GM19035 (cell line): ENCODE measurements around the gene NPIPB8.
"Not testable (repeated sequence)": the region's sequence is repeated elsewhere in the genome, so short reads cannot be mapped to it uniquely, and the experiment has no call there.

Experiments used
- ATAC-seq: cut with Tn5 transposase; IDR thresholded peaks from one replicate; pipeline ENCODE4 v1.9.1; 2021; ENCODE audit not compliant: unreplicated experiment

The NPIPB8 gene

GRCh38 chr16:28637765-28638164 is at the start of gene NPIPB8:
Gene NPIPB8 (plus strand): TSS chr16:28638065. CDS start chr16:28638361, 296 bp downstream.
- ATAC-seq, result not testable (repeated sequence)

- ATAC-seq, result no peak
Measured at GRCh38 chr16:28589069-28589468, 48.8 kb upstream of the NPIPB8 start.

- ATAC-seq, result no peak
Measured at GRCh38 chr16:28589930-28590329, 47.9 kb upstream of the NPIPB8 start.

DNA sequence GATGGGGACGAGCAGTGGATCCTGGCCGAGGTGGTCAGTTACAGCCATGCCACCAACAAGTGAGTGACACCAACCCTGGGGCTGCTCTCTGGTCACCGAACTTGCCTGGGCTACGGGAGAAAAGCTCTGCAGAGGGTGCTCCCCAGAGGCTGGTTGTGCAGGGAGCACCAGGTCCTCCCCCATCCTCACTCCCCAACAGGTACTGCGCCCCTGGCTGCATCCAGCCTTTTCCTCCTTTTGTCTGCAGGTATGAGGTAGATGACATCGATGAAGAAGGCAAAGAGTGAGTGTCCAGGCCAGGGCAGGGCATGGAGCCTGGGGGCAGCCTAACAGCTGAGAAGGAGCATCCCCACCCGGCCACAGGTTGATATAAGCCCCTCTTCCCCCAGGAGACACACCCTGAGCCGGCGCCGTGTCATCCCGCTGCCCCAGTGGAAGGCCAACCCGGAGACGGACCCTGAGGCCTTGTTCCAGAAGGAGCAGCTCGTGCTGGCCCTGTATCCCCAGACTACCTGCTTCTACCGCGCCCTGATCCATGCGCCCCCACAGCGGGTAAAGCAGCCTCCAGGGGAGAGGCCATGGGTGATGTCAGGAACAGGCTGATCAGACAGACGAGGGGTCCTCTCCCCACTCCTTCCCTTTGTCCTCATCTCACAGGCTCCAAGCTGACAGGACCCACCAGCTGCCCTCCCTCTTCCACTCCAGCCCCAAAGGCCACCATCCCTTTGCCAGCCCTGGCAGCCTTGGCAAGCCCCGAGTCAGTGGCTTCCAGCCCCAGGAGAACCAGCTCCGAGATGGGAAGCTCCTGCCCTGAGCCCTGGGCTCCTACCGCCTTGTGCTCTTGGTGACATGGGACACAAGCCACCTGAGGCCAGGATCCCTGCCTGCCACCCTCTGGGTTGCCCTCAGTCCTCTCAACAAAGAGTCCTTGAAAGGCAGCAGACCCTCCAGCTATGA is 47.2 kb upstream of the NPIPB8 start:
- no peak for ATAC-seq

GRCh38 chr16:28591355-28591754 is 46.5 kb upstream of the NPIPB8 start:
- no peak for ATAC-seq

GRCh38 chr16:28592511-28592910 is 45.4 kb upstream of the NPIPB8 start:
- no peak for ATAC-seq

DNA sequence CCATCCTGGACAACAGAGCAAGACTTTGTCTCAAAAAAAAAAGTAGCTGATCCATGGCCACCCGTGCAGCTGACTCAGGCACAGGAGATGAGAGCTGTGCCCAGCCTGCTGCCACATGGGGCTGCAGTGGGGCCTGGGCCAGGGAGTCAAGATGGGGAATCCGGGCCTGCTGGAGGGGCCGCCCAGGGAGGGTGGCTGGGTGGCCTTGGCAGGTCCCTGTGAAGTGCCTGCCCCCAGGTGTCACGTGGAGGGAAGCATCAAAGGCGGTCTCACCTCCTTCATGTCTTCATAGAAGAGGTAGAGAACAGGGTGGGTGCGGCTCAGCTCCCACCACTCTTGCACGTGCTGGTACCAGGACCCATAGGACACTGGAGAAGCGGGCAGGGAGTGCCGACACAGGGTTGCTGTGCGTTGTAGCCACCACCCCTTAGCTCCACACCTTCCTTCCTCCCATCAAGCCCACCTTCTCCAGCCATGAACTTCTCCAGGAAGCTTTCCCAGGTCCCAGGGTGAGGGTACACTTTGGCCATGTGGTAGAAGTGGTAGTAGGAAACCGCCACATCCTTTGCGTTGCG is 44.8 kb upstream of the NPIPB8 start:
- ATAC-seq, result no peak

- not testable (repeated sequence) for ATAC-seq
Measured at GRCh38 chr16:28595451-28595850, 42.4 kb upstream of the NPIPB8 start.

- ATAC-seq, result no peak
Measured at GRCh38 chr16:28596115-28596630, 41.7 kb upstream of the NPIPB8 start.

DNA sequence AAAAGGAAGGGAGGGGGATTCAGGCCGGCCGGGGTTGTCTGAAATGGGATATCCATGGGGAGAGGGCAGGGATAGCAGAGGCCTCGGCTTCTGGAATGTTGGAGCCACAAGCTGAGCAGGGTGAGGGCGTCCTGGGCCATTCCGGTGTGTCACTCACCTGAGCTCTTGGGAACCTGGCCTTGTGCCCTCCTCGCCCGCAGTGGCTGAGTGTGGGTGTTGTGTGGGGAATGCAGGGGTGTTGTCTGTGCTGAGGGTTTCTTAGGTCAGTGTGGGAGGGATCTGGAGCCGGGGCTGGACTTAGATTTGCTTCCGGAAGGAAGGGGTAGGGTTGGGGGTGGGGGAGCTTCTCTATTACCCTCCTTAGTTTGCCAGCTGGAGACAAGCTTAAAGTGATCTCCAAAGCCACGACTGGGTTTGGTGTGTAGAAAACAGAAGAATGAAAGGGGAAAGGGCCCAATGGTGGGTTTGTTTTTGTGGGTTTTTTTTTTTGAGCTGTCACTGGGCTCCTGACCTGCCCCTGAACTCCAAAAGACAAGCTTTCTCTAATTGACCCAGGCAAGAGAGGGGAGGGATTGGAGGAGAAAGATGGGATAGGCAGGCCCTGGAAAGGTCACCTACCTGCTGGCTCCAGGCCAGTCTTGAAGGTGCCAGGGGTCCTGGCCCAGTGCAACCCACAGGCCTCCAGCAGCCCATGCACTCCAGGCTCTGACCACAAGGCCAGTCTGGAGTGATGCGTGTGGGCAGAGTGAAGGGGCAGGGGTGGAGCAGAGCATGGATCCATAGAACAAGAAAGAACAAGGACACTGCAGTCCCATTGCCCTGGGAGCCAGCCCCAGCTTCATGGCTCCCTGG is 40.8 kb upstream of the NPIPB8 start, which contains the start of gene SULT1A2:
SULT1A2 (minus strand) TSS at position 211 of the 852 bp plus-strand sequence. CDS start 1,120 bp downstream, outside the sequence.
- no peak for ATAC-seq

GRCh38 chr16:28597692-28598261 is 40.1 kb upstream of the NPIPB8 start:
- no peak for ATAC-seq

GRCh38 chr16:28599377-28600285 is 38.2 kb upstream of the NPIPB8 start:
- ATAC-seq, result not testable (repeated sequence)

DNA sequence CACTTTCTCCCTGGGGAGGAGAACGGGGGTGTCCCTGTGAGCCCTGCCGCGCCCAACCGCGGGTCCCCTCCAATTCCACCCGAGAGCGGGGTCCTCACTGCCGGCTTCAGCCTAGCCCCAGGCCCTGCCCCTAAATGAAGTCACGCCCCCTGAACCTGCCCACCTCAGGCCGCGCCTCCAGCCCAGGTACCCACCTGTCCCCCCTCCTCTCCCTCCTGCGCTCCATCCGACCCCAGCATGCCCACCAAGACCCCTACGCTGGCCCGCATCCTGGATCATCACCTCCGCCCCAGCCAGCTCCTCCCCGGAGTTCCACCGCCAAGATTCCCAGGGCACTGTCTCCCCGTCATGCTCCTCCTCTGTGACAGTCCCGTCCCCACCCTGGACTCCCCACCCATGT is 36.9 kb upstream of the NPIPB8 start:
- ATAC-seq, result not testable (repeated sequence)

- ATAC-seq, result not testable (repeated sequence)
Measured at GRCh38 chr16:28601589-28601988, 36.3 kb upstream of the NPIPB8 start.

DNA sequence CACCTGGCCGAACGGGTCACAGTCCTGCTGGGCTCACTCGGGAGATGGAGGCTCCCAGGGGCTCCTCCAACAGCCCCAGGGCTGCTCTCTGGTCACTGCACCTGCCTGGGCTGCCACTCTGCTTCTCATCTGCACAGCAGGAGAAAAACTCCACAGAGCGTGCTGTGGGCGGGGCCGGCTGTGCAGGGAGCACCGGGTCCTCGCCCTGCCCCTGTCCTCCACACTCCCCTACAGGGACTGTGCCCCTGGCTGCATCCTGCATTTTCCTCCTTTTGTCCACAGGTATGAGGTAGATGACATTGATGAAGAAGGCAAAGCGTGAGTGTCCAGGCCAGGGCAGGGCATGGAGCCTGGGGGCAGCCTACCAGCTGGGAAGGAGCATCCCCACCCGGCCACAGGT is 35.8 kb upstream of the NPIPB8 start:
- not testable (repeated sequence) for ATAC-seq

DNA sequence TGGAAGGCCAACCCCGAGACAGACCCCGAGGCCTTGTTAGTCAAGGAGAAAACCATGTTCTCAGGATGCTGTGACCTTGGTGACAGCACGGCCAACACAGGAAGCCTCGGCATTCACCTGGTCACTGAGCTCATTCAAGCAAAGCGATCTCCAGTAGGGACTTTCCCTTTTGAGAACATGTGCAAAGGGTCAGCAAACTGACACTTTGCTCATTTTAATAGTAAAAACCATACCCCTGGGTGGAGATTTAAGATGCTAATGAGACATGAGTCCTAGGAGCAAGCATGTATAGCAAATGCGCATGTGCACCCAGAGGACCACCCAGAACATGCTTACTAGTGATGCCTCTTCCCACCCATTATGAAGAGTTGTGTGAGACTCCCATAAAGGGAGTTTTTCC is 35.3 kb upstream of the NPIPB8 start:
- no peak for ATAC-seq

GRCh38 chr16:28603381-28604185 is 34.3 kb upstream of the NPIPB8 start:
- ATAC-seq, result no peak

DNA sequence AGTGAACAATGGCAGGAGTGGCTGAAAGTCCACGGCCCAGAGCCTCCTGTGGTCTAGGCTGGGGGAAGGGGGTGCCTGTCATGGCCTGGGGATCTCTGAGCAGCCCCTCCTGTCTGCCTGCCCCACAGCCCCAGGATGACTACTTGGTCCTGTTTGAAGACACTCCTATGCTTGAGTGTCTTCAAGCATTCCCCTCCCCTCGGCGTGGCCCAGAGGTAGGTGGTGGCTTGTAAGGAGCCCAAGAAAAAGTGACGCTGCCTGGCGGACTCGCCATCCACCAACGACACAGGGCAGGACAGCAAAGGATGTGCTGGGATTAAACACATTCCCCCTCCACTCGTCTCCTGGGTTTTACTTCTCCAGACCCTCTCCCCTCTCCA is 33.7 kb upstream of the NPIPB8 start:
- ATAC-seq, result no peak
